AG09319 (cell line): ENCODE results near the gene PKP1.
A peak's percentile ranks its signal among the peaks of the same experiment; 100 is the strongest.

Experiments
- DNase-seq: peaks from one replicate; pipeline ENCODE4 v3.0.0-alpha.2; 2010; ENCODE audit warnings: low read depth; ENCODE audit errors: extremely low read depth
- CTCF ChIP-seq: IDR thresholded peaks from 2 replicates; pipeline ENCODE4 v1.5.1; 2011; ENCODE audit warnings: low read depth, mild to moderate bottlenecking, inconsistent platforms, low read length, moderate library complexity

Gene PKP1

GRCh38 chr1:201359031-201359872, 75.9 kb downstream of the PKP1 start:
- TF ChIP-seq CTCF: no peak
- DNase-seq: no peak

GRCh38 chr1:201359873-201360210, 76.5 kb downstream of the PKP1 start:
- no peak for DNase-seq
- TF ChIP-seq CTCF: no peak

GRCh38 chr1:201360486-201360885, 77.2 kb downstream of the PKP1 start:
- DNase-seq: no peak
- TF ChIP-seq CTCF: no peak

GRCh38 chr1:201360901-201361651, 77.8 kb downstream of the PKP1 start:
- TF ChIP-seq CTCF: no peak
- DNase-seq: no peak

GRCh38 chr1:201361652-201362504, 78.6 kb downstream of the PKP1 start:
- peak; percentile 15 for DNase-seq
- peak; percentile 83 for TF ChIP-seq CTCF

- no peak for TF ChIP-seq CTCF
- no peak for DNase-seq
Observed at GRCh38 chr1:201362906-201363305, 79.6 kb downstream of the PKP1 start.

- TF ChIP-seq CTCF: no peak
- no peak for DNase-seq
Observed at GRCh38 chr1:201363467-201363866, 80.2 kb downstream of the PKP1 start.
